K562 (cell line): ENCODE measurements around the gene LGALS12. TPM values are rescaled to one million over a fixed set of nuclear protein-coding genes. Genes with fewer than 3 reads are reported as not detected.

Source experiments
- ATAC-seq: fragments of 200-7000 bp; cut with Tn5 transposase; 3 replicates; pipeline ENCODE4 v1.9.1; 2020; ENCODE audit warnings: moderate library complexity
- BruUV-seq: library from RNA; stranded (reverse); fragments of 400-500 nt; replicated peaks from 2 replicates; lab custom pipeline; 2021; lab: Mats Ljungman, UMichigan
- CTCF ChIA-PET: fragments of 300-600 bp; formaldehyde crosslinking; extraction: SDS; loops from one replicate; lab custom pipeline; 2021; ENCODE audit warnings: low intra/inter-chr PET ratio; lab: Yijun Ruan, JAX
- POLR2A ChIA-PET: fragments of 300-600, 350-650 bp; sonication (Branson Sonifier 250); formaldehyde crosslinking; extraction: SDS; loops from one replicate; lab custom pipeline; 2021; ENCODE audit warnings: antibody characterized with exemption, inconsistent platforms; lab: Yijun Ruan, JAX
- DNase-seq, 4 experiments: peaks; one replicate each; pipeline versions ENCODE4 v3.0.0 to v3.0.0-alpha.2; 2011 to 2018; ENCODE audit warnings: low spot score in 3 of 4, mixed read lengths in 3 of 4; ENCODE audit errors: extremely low read depth in 1 of 4
- FAIRE-seq: peaks from 2 replicates; lab custom pipeline; 2011; peaks lifted over from hg19 to GRCh38; lab: Jason Lieb, UNC
- H2AFZ ChIP-seq: 2 replicates; pipeline ENCODE4 v1.6.0; 2011; ENCODE audit warnings: low read depth, low read length, control low read depth, inconsistent platforms
- H3K27ac ChIP-seq: fragments of 200-600 bp; 3 replicates; pipeline ENCODE4 v1.8.0; 2011; ENCODE audit warnings: low read depth, mild to moderate bottlenecking, control low read depth, inconsistent platforms, low read length, moderate library complexity, mixed read lengths; ENCODE audit errors: extremely low read depth
- H3K27me3 ChIP-seq, 2 experiments: fragments of 300-600 bp in 1 of 2; 2 replicates in 1 of 2; 3 replicates in 1 of 2; pipeline versions ENCODE4 v1.6.0 to v1.8.0; 2011; ENCODE audit warnings: inconsistent platforms in 2 of 2, low read length in 2 of 2, mild to moderate bottlenecking in 1 of 2, mixed read lengths in 1 of 2, moderate library complexity in 1 of 2; ENCODE audit not compliant: control insufficient read depth in 2 of 2, insufficient read depth in 2 of 2
- H3K36me3 ChIP-seq: fragments of 300-600 bp; 3 replicates; pipeline ENCODE4 v1.8.0; 2011; ENCODE audit warnings: mild to moderate bottlenecking, low read length, inconsistent platforms; ENCODE audit not compliant: control insufficient read depth, insufficient read depth
- H3K4me1 ChIP-seq, 2 experiments: fragments of 200-600 bp in 1 of 2; replicated peaks in 1 of 2; 2 replicates in 1 of 2; 3 replicates in 1 of 2; pipeline versions ENCODE4 v1.5.1 to v1.8.0; 2011; ENCODE audit warnings: inconsistent platforms in 2 of 2, low read length in 2 of 2, mild to moderate bottlenecking in 1 of 2, mixed read lengths in 1 of 2, moderate library complexity in 1 of 2; ENCODE audit not compliant: control insufficient read depth in 2 of 2, insufficient read depth in 2 of 2
- H3K4me2 ChIP-seq: 2 replicates; pipeline ENCODE4 v1.6.1; 2011; ENCODE audit warnings: low read length, control low read depth, inconsistent platforms, mixed read lengths; ENCODE audit not compliant: insufficient read depth
- H3K4me3 ChIP-seq: fragments of 200-600 bp; sonication (generic), shearing (Covaris generic); 2 replicates; pipeline ENCODE4 v1.5.1; 2016; ENCODE audit warnings: control low read depth, inconsistent platforms
- H3K79me2 ChIP-seq: fragments of 200-600 bp; 3 replicates; pipeline ENCODE4 v1.8.0; 2011; ENCODE audit warnings: low read length, inconsistent platforms; ENCODE audit not compliant: control insufficient read depth, insufficient read depth
- H3K9ac ChIP-seq, 2 experiments: 2 replicates each; pipeline versions ENCODE4 v1.6.0 to v1.6.1; 2011; ENCODE audit warnings: low read depth in 2 of 2, low read length in 2 of 2, control low read depth in 1 of 2, inconsistent platforms in 1 of 2, mild to moderate bottlenecking in 1 of 2, mixed read lengths in 1 of 2; ENCODE audit not compliant: insufficient read depth in 1 of 2
- H3K9me1 ChIP-seq: one replicate; pipeline ENCODE4 v1.6.0; 2011; ENCODE audit warnings: inconsistent platforms, mild to moderate bottlenecking, low read length, moderate library complexity; ENCODE audit not compliant: control insufficient read depth, insufficient read depth
- H3K9me3 ChIP-seq: replicated peaks from 2 replicates; pipeline ENCODE4 v1.5.1; 2011; ENCODE audit warnings: low read depth, low read length, inconsistent platforms; ENCODE audit not compliant: control insufficient read depth, insufficient read depth
- H4K20me1 ChIP-seq: replicated peaks from 2 replicates; pipeline ENCODE4 v1.6.1; 2011; ENCODE audit warnings: low read length, inconsistent platforms, mixed read lengths; ENCODE audit not compliant: control insufficient read depth, insufficient read depth
- ATF1 ChIP-seq, 2 experiments: fragments of 450-650 bp in 1 of 2; IDR thresholded peaks; 2 replicates each; pipeline ENCODE4 v1.6.1; 2016; ENCODE audit warnings: missing compliant biosample characterization in 1 of 2, missing genetic modification characterization in 1 of 2
- CHD1 ChIP-seq: fragments of 200-600 bp; sonication (generic); IDR thresholded peaks from one replicate; pipeline ENCODE4 v1.6.1; 2012; ENCODE audit warnings: mild to moderate bottlenecking, moderate library complexity, low read length, inconsistent platforms
- EP400 ChIP-seq: fragments of 450-650 bp; IDR thresholded peaks from 2 replicates; pipeline ENCODE4 v1.6.1; 2017; ENCODE audit warnings: antibody characterized with exemption, mild to moderate bottlenecking, moderate library complexity
- ESRRA ChIP-seq: fragments of 450-650 bp; IDR thresholded peaks from 2 replicates; pipeline ENCODE4 v1.6.1; 2014; ENCODE audit warnings: low read depth, mild to moderate bottlenecking, moderate library complexity, borderline replicate concordance
- KDM4B ChIP-seq, 2 experiments: fragments of 450-650 bp in 1 of 2; sonication (generic) in 1 of 2; IDR thresholded peaks; 2 replicates each; pipeline ENCODE4 v1.6.1; 2016 to 2017; ENCODE audit warnings: borderline replicate concordance in 2 of 2, antibody characterized with exemption in 1 of 2, low read depth in 1 of 2, mild to moderate bottlenecking in 1 of 2
- RBM15 ChIP-seq: fragments of 200-400 bp; formaldehyde crosslinking; IDR thresholded peaks from 2 replicates; pipeline ENCODE4 v1.6.1; 2018; ENCODE audit warnings: mild to moderate bottlenecking, low read length, moderate library complexity; ENCODE audit not compliant: insufficient read depth
- RBM34 ChIP-seq: fragments of 200-400 bp; formaldehyde crosslinking; IDR thresholded peaks from 2 replicates; pipeline ENCODE4 v1.6.1; 2018; ENCODE audit warnings: low read length, borderline replicate concordance; ENCODE audit not compliant: insufficient read depth
- RHOXF2B ChIP-seq: fragments of 250-450 bp; sonication (Bioruptor Pico); conservative IDR thresholded peaks from 2 replicates; pipeline ENCODE4 v1.5.1; 2021
- SMARCC2 ChIP-seq: fragments of 450-650 bp; IDR thresholded peaks from 2 replicates; pipeline ENCODE4 v1.6.1; 2017; ENCODE audit warnings: antibody characterized with exemption, moderate library complexity, mild to moderate bottlenecking, low read depth
- STAT5B ChIP-seq: fragments of 250-450 bp; sonication (Bioruptor Pico); IDR thresholded peaks from 2 replicates; pipeline ENCODE4 v1.8.0; 2021; ENCODE audit warnings: mild to moderate bottlenecking, inconsistent platforms
- TCF7L2 ChIP-seq: fragments of 150-350 bp; IDR thresholded peaks from 2 replicates; pipeline ENCODE4 v1.6.1; 2016; ENCODE audit warnings: low read depth, mild to moderate bottlenecking, low read length, moderate library complexity
- ZNF347 ChIP-seq: fragments of 450-650 bp; formaldehyde crosslinking; IDR thresholded peaks from 2 replicates; pipeline ENCODE4 v1.4.0; 2020; ENCODE audit warnings: low read depth, mild to moderate bottlenecking, moderate library complexity
- WGBS: fragments of 100-300 bp; shearing (Covaris generic); methylation state at CpG from one replicate; pipeline ENCODE4 v1.1.6; 2016; ENCODE audit warnings: low coverage, mixed read lengths; ENCODE audit not compliant: insufficient coverage; ENCODE audit errors: missing lambda C conversion rate; 5-methylcytosine and 5-hydroxymethylcytosine counted together
- in situ Hi-C: fragments of 300-500 bp; cut with MboI; formaldehyde crosslinking; loops from 4 replicates; pipeline ENCODE4 v1.15.0; 2018; ENCODE audit warnings: inconsistent platforms, mixed read lengths
- intact Hi-C: fragments of 100-400 bp; cut with micrococcal nuclease; formaldehyde crosslinking; loops from 2 replicates; pipeline ENCODE4 v1.14.2; 2022
- polyA plus RNA-seq, 8 experiments: library from polyadenylated mRNA; depleted of rRNA in 4 of 8; stranded (reverse) in 5 of 8; unstranded in 3 of 8; fragments of >200 nt; fragmentation: Nextera tagmentation in 2 of 8; fragmentation: Illumina TruSeq in 1 of 8; extraction: Ambion mirVana in 2 of 8; extraction: Trizol in 1 of 8; gene quantifications; 2 replicates each; pipeline versions ENCODE4 v1.2.1 to v1.2.3, GENCODE V29; 2011 to 2014; ENCODE audit warnings: inconsistent platforms in 1 of 8, missing spikeins in 1 of 8
- total RNA-seq, 7 experiments: library from RNA; depleted of rRNA in 6 of 7; stranded (reverse); fragments of >200 nt in 6 of 7; fragmentation: Illumina TruSeq in 2 of 7; extraction: Trizol in 2 of 7; gene quantifications; 2 replicates each; pipeline versions ENCODE4 v1.2.1 to v1.2.3, GENCODE V29; 2011 to 2021; ENCODE audit warnings: low replicate concordance in 1 of 7
- TF ChIP-seq, protein P1 (sequence below), 2 experiments: fragments of 450-650 bp in 1 of 2; IDR thresholded peaks; 2 replicates each; pipeline ENCODE4 v1.6.1; 2011 to 2017; ENCODE audit warnings: low read depth in 2 of 2, antibody characterized with exemption in 1 of 2, borderline replicate concordance in 1 of 2, low read length in 1 of 2, mild to moderate bottlenecking in 1 of 2, mixed read lengths in 1 of 2; ENCODE audit not compliant: control insufficient read depth in 1 of 2

The LGALS12 gene
- total and polyA plus RNA-seq, 9 of the 15 experiments (the other 6 are each of a cell fraction or from before 2014, with no cell fraction given) = 0.66 to 8.0 (median 5.0) TPM

GRCh38 chr11:63554877-63555223 lies 49.0 kb downstream of the LGALS12 start:
- no peak for TF ChIP-seq ATF1 (CRISPR knock-in tag; IDR thresholded peaks at IDR 0.05)
- TF ChIP-seq ATF1 (tag; IDR thresholded peaks at IDR 0.05) = no peak
- no peak for TF ChIP-seq ZNF347 (CRISPR knock-in tag)
- no peak for TF ChIP-seq RBM34
- no peak for TF ChIP-seq SMARCC2
- no peak for TF ChIP-seq KDM4B (IDR thresholded peaks at IDR 0.05; ENCODE audit: borderline replicate concordance in 2 of 2, low read depth in 1 of 2)
- TF ChIP-seq CHD1 = no peak
- TF ChIP-seq, protein P1, sequence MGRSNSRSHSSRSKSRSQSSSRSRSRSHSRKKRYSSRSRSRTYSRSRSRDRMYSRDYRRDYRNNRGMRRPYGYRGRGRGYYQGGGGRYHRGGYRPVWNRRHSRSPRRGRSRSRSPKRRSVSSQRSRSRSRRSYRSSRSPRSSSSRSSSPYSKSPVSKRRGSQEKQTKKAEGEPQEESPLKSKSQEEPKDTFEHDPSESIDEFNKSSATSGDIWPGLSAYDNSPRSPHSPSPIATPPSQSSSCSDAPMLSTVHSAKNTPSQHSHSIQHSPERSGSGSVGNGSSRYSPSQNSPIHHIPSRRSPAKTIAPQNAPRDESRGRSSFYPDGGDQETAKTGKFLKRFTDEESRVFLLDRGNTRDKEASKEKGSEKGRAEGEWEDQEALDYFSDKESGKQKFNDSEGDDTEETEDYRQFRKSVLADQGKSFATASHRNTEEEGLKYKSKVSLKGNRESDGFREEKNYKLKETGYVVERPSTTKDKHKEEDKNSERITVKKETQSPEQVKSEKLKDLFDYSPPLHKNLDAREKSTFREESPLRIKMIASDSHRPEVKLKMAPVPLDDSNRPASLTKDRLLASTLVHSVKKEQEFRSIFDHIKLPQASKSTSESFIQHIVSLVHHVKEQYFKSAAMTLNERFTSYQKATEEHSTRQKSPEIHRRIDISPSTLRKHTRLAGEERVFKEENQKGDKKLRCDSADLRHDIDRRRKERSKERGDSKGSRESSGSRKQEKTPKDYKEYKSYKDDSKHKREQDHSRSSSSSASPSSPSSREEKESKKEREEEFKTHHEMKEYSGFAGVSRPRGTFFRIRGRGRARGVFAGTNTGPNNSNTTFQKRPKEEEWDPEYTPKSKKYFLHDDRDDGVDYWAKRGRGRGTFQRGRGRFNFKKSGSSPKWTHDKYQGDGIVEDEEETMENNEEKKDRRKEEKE (IDR thresholded peaks at IDR 0.05; ENCODE audit: borderline replicate concordance in 1 of 2, control insufficient read depth in 1 of 2, low read depth in 2 of 2, low read length in 1 of 2) = no peak
- TF ChIP-seq STAT5B (CRISPR knock-in tag) = no peak
- TF ChIP-seq RHOXF2B (CRISPR knock-in tag) = no peak
- TF ChIP-seq TCF7L2 = no peak
- no peak for TF ChIP-seq RBM15
- no peak for TF ChIP-seq EP400
- no peak for TF ChIP-seq ESRRA
- Histone ChIP-seq H3K27me3 (no peaks in the 10 kb centered on the region), H2AFZ (0 out of 2 replicates have a peak overlapping the region, but pooled peaks have one; percentile 7), H3K4me1 (peaks cover 0 to 17% of the 10 kb centered on the region in 2 experiments; a peak in 4 of 5 replicates), H3K79me2 (no peaks in the 10 kb centered on the region), H3K9me1 (no peaks in the 10 kb centered on the region), H4K20me1 (no peaks in the 10 kb centered on the region), H3K9ac (no peak overlapping the region), H3K36me3 (no peaks in the 10 kb centered on the region), H3K9me3 (no peaks in the 10 kb centered on the region), H3K27ac (no peak overlapping the region), H3K4me3 (no peak overlapping the region), H3K4me2 (no peak overlapping the region)
- WGBS = 34% methylated on average over 4 of the region's 4 CpGs
- POLR2A ChIA-PET = interaction anchor here (0.6 kb wide), 1 partner anchor 223 kb away, joined by 4 read pairs; no protein-coding TSS in a partner anchor
- BruUV-seq = no TSS peak
- no peak for DNase-seq
- intact Hi-C loops (no loop called here), in situ Hi-C loops (no loop called here)
- ATAC-seq = no peak
- FAIRE-seq = no peak
- CTCF ChIA-PET = interaction anchor here (0.6 kb wide), 1 partner anchor 365 kb away, joined by 3 read pairs; no protein-coding TSS in a partner anchor
